SK-N-SH treated with all-trans-retinoic acid at 6 μM for 48 hours (cell line): ENCODE measurements around the gene CAMK2N2.

Experiments used
- ARNTL ChIP-seq: fragments of 450-650 bp; formaldehyde crosslinking; IDR thresholded peaks from 2 replicates; pipeline ENCODE4 v1.5.0; 2020; ENCODE audit warnings: low read depth, mild to moderate bottlenecking, moderate library complexity, borderline replicate concordance
- CSDC2 ChIP-seq: fragments of 250-450 bp; sonication (Bioruptor Pico); IDR thresholded peaks from 2 replicates; pipeline ENCODE4 v1.5.0; 2020; ENCODE audit warnings: mild to moderate bottlenecking, moderate library complexity
- ESRRG ChIP-seq: fragments of 250-450 bp; sonication (Bioruptor Pico); IDR thresholded peaks from 2 replicates; pipeline ENCODE4 v1.6.1; 2021; ENCODE audit warnings: mild to moderate bottlenecking
- ZC3H10 ChIP-seq: fragments of 250-450 bp; sonication (Bioruptor Pico); IDR thresholded peaks from 2 replicates; pipeline ENCODE4 v1.5.1; 2021; ENCODE audit warnings: mild to moderate bottlenecking, moderate library complexity
- TF ChIP-seq, protein P1 (sequence below): fragments of 250-450 bp; sonication (Bioruptor Pico); IDR thresholded peaks from 2 replicates; pipeline ENCODE4 v1.5.0; 2020; ENCODE audit warnings: mild to moderate bottlenecking, moderate library complexity
- TF ChIP-seq, protein P2 (sequence below): fragments of 250-450 bp; sonication (Bioruptor Pico); IDR thresholded peaks from 2 replicates; pipeline ENCODE4 v1.5.1; 2020; ENCODE audit warnings: low read depth, mild to moderate bottlenecking, moderate library complexity

DNA sequence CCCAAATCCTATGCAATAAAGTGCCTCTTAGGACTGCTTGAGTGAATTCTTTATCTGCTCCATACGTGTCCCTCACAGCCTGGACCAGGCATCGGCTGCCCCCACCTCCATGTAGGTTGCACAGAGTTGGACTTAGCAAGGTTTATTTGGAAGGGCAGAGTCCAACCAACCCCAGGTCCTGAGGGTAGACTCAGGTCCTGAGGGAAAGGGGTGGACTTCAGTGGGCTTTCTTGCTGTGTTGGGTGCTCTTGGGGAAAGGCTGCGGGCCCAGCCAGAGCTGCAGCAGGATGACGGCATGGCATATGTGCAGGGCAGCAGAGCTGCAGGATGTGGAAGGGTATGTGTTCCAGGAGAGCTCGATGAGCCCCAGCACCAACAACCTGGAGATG, 19.1 kb downstream of the CAMK2N2 start:
- TF ChIP-seq, protein P1, sequence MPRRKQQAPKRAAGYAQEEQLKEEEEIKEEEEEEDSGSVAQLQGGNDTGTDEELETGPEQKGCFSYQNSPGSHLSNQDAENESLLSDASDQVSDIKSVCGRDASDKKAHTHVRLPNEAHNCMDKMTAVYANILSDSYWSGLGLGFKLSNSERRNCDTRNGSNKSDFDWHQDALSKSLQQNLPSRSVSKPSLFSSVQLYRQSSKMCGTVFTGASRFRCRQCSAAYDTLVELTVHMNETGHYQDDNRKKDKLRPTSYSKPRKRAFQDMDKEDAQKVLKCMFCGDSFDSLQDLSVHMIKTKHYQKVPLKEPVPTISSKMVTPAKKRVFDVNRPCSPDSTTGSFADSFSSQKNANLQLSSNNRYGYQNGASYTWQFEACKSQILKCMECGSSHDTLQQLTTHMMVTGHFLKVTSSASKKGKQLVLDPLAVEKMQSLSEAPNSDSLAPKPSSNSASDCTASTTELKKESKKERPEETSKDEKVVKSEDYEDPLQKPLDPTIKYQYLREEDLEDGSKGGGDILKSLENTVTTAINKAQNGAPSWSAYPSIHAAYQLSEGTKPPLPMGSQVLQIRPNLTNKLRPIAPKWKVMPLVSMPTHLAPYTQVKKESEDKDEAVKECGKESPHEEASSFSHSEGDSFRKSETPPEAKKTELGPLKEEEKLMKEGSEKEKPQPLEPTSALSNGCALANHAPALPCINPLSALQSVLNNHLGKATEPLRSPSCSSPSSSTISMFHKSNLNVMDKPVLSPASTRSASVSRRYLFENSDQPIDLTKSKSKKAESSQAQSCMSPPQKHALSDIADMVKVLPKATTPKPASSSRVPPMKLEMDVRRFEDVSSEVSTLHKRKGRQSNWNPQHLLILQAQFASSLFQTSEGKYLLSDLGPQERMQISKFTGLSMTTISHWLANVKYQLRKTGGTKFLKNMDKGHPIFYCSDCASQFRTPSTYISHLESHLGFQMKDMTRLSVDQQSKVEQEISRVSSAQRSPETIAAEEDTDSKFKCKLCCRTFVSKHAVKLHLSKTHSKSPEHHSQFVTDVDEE, result no peak
- TF ChIP-seq ARNTL (no peak), ZC3H10 (CRISPR knock-in tag) (no peak), CSDC2 (CRISPR knock-in tag) (no peak), ESRRG (CRISPR knock-in tag) (no peak)
- TF ChIP-seq, protein P2, sequence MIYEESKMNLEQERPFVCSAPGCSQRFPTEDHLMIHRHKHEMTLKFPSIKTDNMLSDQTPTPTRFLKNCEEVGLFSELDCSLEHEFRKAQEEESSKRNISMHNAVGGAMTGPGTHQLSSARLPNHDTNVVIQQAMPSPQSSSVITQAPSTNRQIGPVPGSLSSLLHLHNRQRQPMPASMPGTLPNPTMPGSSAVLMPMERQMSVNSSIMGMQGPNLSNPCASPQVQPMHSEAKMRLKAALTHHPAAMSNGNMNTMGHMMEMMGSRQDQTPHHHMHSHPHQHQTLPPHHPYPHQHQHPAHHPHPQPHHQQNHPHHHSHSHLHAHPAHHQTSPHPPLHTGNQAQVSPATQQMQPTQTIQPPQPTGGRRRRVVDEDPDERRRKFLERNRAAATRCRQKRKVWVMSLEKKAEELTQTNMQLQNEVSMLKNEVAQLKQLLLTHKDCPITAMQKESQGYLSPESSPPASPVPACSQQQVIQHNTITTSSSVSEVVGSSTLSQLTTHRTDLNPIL (CRISPR knock-in tag), result no peak
